GM12892 (cell line): ENCODE measurements around the gene SGTA.

Experiments used
- POLR2A ChIP-seq: IDR thresholded peaks from 2 replicates; pipeline ENCODE4 v1.6.1; 2011; ENCODE audit warnings: low read depth, low read length, control low read depth
- POLR2AphosphoS5 ChIP-seq: IDR thresholded peaks from 2 replicates; pipeline ENCODE4 v1.6.1; 2011; ENCODE audit warnings: low read depth, low read length, control low read depth
- TAF1 ChIP-seq: IDR thresholded peaks from 2 replicates; pipeline ENCODE4 v1.6.1; 2011; ENCODE audit warnings: low read depth, mild to moderate bottlenecking, control low read depth, low read length, borderline replicate concordance

GRCh38 chr19:2767688-2768087, 15.4 kb downstream of the SGTA start:
- TF ChIP-seq POLR2A (no peak), POLR2AphosphoS5 (no peak), TAF1 (no peak)
